HG03460 (cell line): ENCODE measurements around the gene ADGRB2.

Experiments
- ATAC-seq: cut with Tn5 transposase; IDR thresholded peaks from one replicate; pipeline ENCODE4 v1.9.1; 2021; ENCODE audit not compliant: unreplicated experiment

Gene ADGRB2

DNA sequence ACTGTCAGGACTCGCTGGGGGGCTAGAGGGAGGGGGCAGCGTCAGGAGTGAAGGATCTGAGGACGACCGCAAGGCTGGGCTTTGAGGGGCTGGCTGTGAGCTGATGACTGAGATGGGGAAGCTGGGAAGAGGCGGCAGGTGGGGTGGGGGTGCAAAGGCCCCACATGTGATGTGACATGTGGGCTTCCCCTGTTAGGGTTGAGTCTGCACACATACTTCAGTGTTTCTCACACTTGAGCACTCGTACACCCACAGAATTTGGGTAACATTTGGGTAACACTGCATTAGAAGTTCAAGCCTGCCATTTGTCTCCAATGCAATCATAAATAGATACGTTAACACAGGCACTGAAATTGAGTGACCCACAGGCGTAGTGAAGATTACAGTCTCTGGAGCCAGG is 76.5 kb downstream of the ADGRB2 start:
- ATAC-seq = no peak

GRCh38 chr1:31685795-31686194 is 78.3 kb downstream of the ADGRB2 start:
- ATAC-seq = no peak

DNA sequence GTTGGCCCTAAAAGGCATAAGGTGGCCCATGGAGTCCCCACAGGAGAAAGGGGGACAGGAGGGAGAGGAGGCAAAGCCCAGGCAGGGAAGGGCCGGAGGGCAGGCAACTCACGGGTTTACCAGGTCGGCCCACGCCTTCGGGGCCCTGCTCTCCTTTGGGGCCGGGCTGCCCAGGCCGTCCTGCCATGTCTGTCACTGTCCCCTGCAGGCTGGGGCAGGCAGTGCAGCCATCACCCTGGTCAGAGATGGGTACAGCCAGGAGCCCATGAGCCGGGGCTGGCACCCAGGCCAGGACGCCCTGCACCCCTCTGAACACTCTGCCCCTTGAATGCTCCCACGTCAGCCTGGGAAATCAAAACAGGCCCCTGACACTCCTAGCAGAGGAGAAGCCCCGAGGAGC is 80.1 kb downstream of the ADGRB2 start:
- ATAC-seq = no peak

DNA sequence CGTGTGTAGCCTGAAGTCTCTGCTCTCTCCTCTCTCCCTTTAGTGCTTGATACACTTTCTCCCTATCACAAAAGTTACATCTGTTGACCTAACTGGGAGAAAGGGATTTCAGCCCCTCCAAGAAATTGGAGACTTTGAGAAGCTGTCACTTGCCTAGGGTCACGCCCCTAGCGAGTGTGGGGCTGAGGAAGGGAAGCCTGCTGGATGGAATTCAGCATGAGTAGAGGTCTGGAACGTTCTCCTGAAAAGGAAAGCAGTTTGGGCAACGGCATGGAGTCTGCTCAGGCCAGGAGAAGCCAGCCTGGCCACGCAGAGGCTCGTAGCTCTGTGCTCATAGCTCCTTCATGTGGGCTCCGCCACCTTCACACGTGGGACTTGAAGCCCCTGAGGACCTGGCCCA is 82.7 kb downstream of the ADGRB2 start:
- no peak for ATAC-seq

DNA sequence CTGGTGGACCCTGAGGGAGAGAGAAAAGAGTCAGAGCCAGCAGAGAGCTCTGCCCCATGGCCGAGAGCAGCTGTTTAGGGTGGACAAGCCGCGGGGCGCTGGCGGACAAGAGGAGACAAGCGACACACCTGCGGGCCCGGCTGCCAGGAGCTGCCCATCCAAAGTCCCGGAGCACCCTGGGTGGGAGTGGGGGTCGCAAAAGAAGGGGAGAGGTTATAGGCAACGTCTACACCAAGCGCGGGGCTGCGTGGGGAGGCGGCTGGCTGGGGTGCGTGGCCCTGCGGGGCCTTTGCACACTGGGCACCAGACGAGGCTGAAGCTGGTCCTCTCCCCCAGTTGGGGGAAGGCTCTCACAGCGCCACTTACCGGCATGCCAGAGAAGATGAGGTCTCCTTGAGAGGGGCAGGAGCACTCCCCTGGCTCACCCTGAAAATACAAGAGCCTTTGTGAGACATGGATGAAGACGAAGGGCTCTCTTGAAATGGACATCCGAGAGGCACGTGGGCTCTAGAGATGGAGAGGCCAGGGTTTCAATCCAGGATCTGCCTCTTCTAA is 84.4 kb downstream of the ADGRB2 start:
- no peak for ATAC-seq

- no peak for ATAC-seq
Measured at GRCh38 chr1:31679091-31679490, 85.0 kb downstream of the ADGRB2 start.

DNA sequence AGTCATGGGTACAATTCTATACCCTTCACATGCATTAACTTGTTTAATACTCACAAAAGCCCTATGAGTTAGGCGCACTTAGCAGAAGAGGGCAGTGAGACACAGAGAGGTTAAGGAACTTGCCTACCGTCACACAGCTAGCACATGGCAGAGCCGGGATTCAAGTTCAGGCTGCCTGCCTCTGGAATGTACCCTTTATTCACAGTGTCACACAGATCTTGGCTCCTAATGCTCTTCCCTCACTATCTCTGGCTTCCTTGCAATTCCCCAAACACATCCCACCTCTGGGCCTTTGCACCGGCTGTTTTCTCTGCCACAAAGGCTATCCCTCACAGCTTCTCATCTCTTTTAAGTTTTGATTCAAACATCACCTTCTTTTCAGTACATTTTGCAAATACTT is 85.5 kb downstream of the ADGRB2 start:
- ATAC-seq = no peak

DNA sequence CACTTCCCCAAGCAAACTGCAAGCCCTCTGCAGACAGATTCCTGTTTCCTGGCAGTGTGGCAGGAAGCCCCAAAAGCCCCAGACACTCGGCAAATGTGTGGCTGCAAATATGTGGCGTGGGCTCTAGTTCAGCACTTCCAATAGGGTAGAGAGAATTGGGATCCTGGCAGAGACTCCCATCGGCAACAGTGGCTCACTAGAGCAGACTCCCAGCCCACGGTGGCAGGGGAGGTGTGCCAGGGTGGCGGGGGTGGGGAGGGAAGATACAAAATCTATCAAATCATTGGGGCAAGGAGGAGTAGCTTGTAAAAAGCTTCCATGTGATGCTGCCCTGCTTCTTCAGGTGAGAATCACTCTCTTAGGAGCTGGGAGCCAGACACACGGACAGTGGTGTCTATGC is 86.2 kb downstream of the ADGRB2 start:
- ATAC-seq = no peak

DNA sequence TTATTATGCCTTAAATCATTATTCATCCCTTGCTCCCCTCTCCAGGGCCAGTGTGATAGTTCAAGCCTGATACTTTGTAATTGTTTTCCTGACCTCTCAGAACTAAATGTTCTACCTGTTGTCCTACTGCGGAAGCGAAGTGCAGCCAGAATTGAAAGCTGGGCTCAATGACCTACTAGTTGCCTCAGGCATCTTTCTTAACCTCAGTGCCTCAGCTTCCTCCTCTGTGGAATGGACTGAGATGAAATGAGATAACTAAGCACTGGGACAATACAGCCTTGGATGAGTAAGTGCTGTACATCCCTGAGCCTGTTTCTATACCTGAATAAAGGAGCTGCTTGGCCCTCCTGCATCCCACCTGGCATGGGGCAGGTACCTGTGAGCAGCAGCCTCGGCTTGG is 86.7 kb downstream of the ADGRB2 start:
- ATAC-seq = no peak
